Testis (tissue), 2 donors: ENCODE measurements around the gene GRIK1.

Source experiments
- POLR2A ChIP-seq: fragments of 450-650 bp; IDR thresholded peaks from one replicate; pipeline ENCODE4 v1.6.1; 2017; ENCODE audit warnings: antibody characterized with exemption, mild to moderate bottlenecking, moderate library complexity
- TF ChIP-seq, protein P1 (sequence below), 3 experiments: fragments of 450-650 bp in 2 of 3; fragments of 200-600 bp in 1 of 3; sonication (generic) in 1 of 3; IDR thresholded peaks; one replicate each; pipeline ENCODE4 v1.5.1; 2016 to 2019; ENCODE audit warnings: antibody characterized with exemption in 3 of 3, mild to moderate bottlenecking in 2 of 3, moderate library complexity in 1 of 3

DNA sequence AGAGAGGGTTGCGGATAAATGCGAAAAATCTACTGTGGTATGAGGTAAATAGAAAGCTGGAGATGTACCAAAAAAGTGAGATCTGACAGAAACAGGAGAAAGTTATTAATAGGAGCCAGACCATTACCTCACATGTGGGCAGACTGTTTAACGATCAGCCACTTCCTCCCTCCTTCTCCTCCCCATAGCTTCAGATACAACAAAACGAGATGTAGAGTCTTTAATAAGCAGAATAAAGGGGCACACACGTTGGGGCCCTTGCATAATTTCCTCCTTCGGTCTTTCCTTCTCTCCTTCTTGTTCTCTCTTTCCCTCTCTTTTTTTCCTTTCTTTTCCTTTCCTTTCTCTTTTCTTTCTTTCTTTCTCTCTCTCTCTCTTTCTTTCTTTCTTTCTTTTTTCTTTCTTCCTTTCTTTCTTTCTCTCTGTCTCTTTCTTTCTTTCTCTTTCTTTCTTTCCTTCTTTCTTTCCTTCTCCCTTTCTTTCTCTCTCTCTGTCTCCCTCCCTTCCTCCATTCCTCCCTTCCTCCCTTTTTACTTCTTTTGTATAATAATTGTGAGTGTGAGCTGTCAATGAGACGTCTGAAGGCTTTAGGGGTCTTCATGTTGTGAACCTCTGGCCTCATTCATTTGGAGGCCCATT is 242.1 kb downstream of the GRIK1 start:
- TF ChIP-seq, protein P1, sequence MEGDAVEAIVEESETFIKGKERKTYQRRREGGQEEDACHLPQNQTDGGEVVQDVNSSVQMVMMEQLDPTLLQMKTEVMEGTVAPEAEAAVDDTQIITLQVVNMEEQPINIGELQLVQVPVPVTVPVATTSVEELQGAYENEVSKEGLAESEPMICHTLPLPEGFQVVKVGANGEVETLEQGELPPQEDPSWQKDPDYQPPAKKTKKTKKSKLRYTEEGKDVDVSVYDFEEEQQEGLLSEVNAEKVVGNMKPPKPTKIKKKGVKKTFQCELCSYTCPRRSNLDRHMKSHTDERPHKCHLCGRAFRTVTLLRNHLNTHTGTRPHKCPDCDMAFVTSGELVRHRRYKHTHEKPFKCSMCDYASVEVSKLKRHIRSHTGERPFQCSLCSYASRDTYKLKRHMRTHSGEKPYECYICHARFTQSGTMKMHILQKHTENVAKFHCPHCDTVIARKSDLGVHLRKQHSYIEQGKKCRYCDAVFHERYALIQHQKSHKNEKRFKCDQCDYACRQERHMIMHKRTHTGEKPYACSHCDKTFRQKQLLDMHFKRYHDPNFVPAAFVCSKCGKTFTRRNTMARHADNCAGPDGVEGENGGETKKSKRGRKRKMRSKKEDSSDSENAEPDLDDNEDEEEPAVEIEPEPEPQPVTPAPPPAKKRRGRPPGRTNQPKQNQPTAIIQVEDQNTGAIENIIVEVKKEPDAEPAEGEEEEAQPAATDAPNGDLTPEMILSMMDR (IDR thresholded peaks at IDR 0.05) = no peak
- TF ChIP-seq POLR2A = no peak
